DOHH2 (cell line): ENCODE data around the gene BRSK2.
A peak's percentile ranks its signal among the peaks of the same experiment; 100 is the strongest.

ENCODE experiments used
- H3F3A ChIP-seq: fragments of 200-600 bp; sonication (generic), shearing (Covaris generic); 2 replicates; pipeline ENCODE4 v1.6.0; 2016; ENCODE audit warnings: antibody characterized with exemption, mild to moderate bottlenecking; ENCODE audit not compliant: control insufficient read depth, insufficient read depth
- H3K27ac ChIP-seq: fragments of 200-600 bp; sonication (generic); 2 replicates; pipeline ENCODE4 v1.5.1; 2014; ENCODE audit warnings: low read depth, mild to moderate bottlenecking, low read length, moderate library complexity
- H3K27me3 ChIP-seq: fragments of 200-600 bp; sonication (generic); 2 replicates; pipeline ENCODE4 v1.6.1; 2014; ENCODE audit warnings: mild to moderate bottlenecking, low read length, mixed read lengths; ENCODE audit not compliant: control insufficient read depth
- H3K36me3 ChIP-seq: fragments of 200-600 bp; sonication (generic); 2 replicates; pipeline ENCODE4 v1.6.1; 2014; ENCODE audit warnings: mild to moderate bottlenecking, low read length, moderate library complexity, mixed read lengths; ENCODE audit not compliant: control insufficient read depth
- H3K4me1 ChIP-seq: fragments of 200-600 bp; sonication (generic); 2 replicates; pipeline ENCODE4 v1.6.1; 2014; ENCODE audit warnings: mild to moderate bottlenecking, low read length, mixed read lengths; ENCODE audit not compliant: control insufficient read depth
- H3K4me2 ChIP-seq: fragments of 200-600 bp; sonication (generic); 2 replicates; pipeline ENCODE4 v1.6.0; 2014; ENCODE audit warnings: mild to moderate bottlenecking, low read length, moderate library complexity
- H3K4me3 ChIP-seq: fragments of 200-600 bp; sonication (generic); 2 replicates; pipeline ENCODE4 v1.5.1; 2014; ENCODE audit warnings: mild to moderate bottlenecking, low read length, mixed read lengths
- H3K79me2 ChIP-seq: fragments of 200-600 bp; sonication (generic); 2 replicates; pipeline ENCODE4 v1.6.1; 2014; ENCODE audit warnings: mild to moderate bottlenecking, low read length, mixed read lengths; ENCODE audit not compliant: control insufficient read depth
- H3K9me2 ChIP-seq: fragments of 200-600 bp; sonication (generic); replicated peaks from 2 replicates; pipeline ENCODE4 v1.6.1; 2014; ENCODE audit warnings: mild to moderate bottlenecking, low read length, mixed read lengths; ENCODE audit not compliant: control insufficient read depth
- H3K9me3 ChIP-seq: fragments of 200-600 bp; sonication (generic); 2 replicates; pipeline ENCODE4 v1.6.1; 2014; ENCODE audit warnings: antibody characterized with exemption, low read length, mixed read lengths; ENCODE audit not compliant: control insufficient read depth, insufficient read depth
- H4K20me1 ChIP-seq: fragments of 200-600 bp; sonication (generic); 2 replicates; pipeline ENCODE4 v1.6.0; 2014; ENCODE audit warnings: low read depth, mild to moderate bottlenecking, antibody characterized with exemption, low read length, moderate library complexity; ENCODE audit not compliant: control insufficient read depth, insufficient read depth
- CTCF ChIP-seq: fragments of 200-600 bp; sonication (generic); IDR thresholded peaks from one replicate; pipeline ENCODE4 v1.5.1; 2014; ENCODE audit warnings: antibody characterized with exemption, mild to moderate bottlenecking, low read depth, low read length; ENCODE audit not compliant: poor library complexity, severe bottlenecking
- EZH2phosphoT487 ChIP-seq: fragments of 200-600 bp; sonication (generic); IDR thresholded peaks from 2 replicates; pipeline ENCODE4 v1.6.1; 2017; ENCODE audit warnings: borderline replicate concordance, mild to moderate bottlenecking, antibody characterized with exemption, low read length, moderate library complexity, mixed read lengths

Gene BRSK2

GRCh38 chr11:1505480-1505879 lies 115.7 kb downstream of the BRSK2 start:
- TF ChIP-seq EZH2phosphoT487 = no peak
- peak; percentile 11 for TF ChIP-seq CTCF
- H3F3A ChIP-seq = no peaks in the 10 kb centered on the region
- peaks cover 72% of the 10 kb centered on the region for H3K79me2 ChIP-seq
- no peak overlapping the region for H3K27ac ChIP-seq
- peaks cover 11% of the 10 kb centered on the region; the same call in 1 of the 2 replicates for H3K9me3 ChIP-seq
- no peaks in the 10 kb centered on the region for H3K36me3 ChIP-seq
- peaks cover 5% of the 10 kb centered on the region; the same call in 1 of the 2 replicates for H4K20me1 ChIP-seq
- no peak overlapping the region for H3K4me3 ChIP-seq
- no peak overlapping the region for H3K4me2 ChIP-seq
- no peaks in the 10 kb centered on the region for H3K27me3 ChIP-seq
- H3K4me1 ChIP-seq = peaks cover 4% of the 10 kb centered on the region; the same call in 1 of the 2 replicates
- no peaks in the 10 kb centered on the region for H3K9me2 ChIP-seq

GRCh38 chr11:1506981-1507380 lies 117.2 kb downstream of the BRSK2 start:
- peaks cover 5% of the 10 kb centered on the region for H4K20me1 ChIP-seq

GRCh38 chr11:1507381-1508140 lies 117.8 kb downstream of the BRSK2 start:
- Histone ChIP-seq H3K27me3 (no peaks in the 10 kb centered on the region), H3K9me2 (no peaks in the 10 kb centered on the region), H3K79me2 (peaks cover 63% of the 10 kb centered on the region), H3K36me3 (no peaks in the 10 kb centered on the region), H3K4me2 (no peak overlapping the region), H3K4me1 (peaks cover 4% of the 10 kb centered on the region; the same call in 1 of the 2 replicates), H3K4me3 (no peak overlapping the region), H3K9me3 (peaks cover 3% of the 10 kb centered on the region; the same call in 1 of the 2 replicates), H4K20me1 (peaks cover 5% of the 10 kb centered on the region), H3F3A (peaks cover 6% of the 10 kb centered on the region; the same call in 1 of the 2 replicates), H3K27ac (no peak overlapping the region)
- TF ChIP-seq CTCF (no peak), EZH2phosphoT487 (no peak)

More at GRCh38 chr11:1506981-1507380, 117.2 kb downstream of the BRSK2 start:
- H3K4me3 ChIP-seq = no peak overlapping the region
- H3K4me1 ChIP-seq = peaks cover 4% of the 10 kb centered on the region; the same call in 1 of the 2 replicates
- H3K27me3 ChIP-seq = no peaks in the 10 kb centered on the region
- peaks cover under 1% of the 10 kb centered on the region; the same call in 1 of the 2 replicates for H3F3A ChIP-seq
- no peaks in the 10 kb centered on the region for H3K36me3 ChIP-seq
- TF ChIP-seq EZH2phosphoT487 (no peak), CTCF (no peak)
- no peak overlapping the region for H3K27ac ChIP-seq
- H3K79me2 ChIP-seq = peaks cover 66% of the 10 kb centered on the region
- no peaks in the 10 kb centered on the region for H3K9me2 ChIP-seq
- H3K4me2 ChIP-seq = no peak overlapping the region
- peaks cover 6% of the 10 kb centered on the region; the same call in 1 of the 2 replicates for H3K9me3 ChIP-seq
